H9 (cell line): ENCODE data around the gene C16orf74. TPM values are rescaled to one million over a fixed set of nuclear protein-coding genes. Genes with fewer than 3 reads are reported as not detected.

Source experiments
- DNase-seq: peaks from one replicate; pipeline ENCODE4 v3.0.0-alpha.2; 2017
- H2AFZ ChIP-seq: one replicate; pipeline ENCODE4 v1.6.1; 2013; ENCODE audit warnings: mild to moderate bottlenecking, low read length, control low read depth, moderate library complexity
- H2AK5ac ChIP-seq: 2 replicates; pipeline ENCODE4 v1.6.1; 2013; ENCODE audit warnings: low read length, control low read depth, mixed read lengths; ENCODE audit not compliant: insufficient read length
- H2BK120ac ChIP-seq: one replicate; pipeline ENCODE4 v1.6.1; 2013; ENCODE audit warnings: low read depth, mild to moderate bottlenecking, low read length, control low read depth, inconsistent platforms; ENCODE audit not compliant: poor library complexity, severe bottlenecking
- H2BK12ac ChIP-seq: 2 replicates; pipeline ENCODE4 v1.6.1; 2013; ENCODE audit warnings: low read length, control low read depth, mixed read lengths, low read depth; ENCODE audit not compliant: insufficient read length
- H2BK15ac ChIP-seq: 2 replicates; pipeline ENCODE4 v1.6.1; 2013; ENCODE audit warnings: low read depth, low read length, control low read depth
- H2BK20ac ChIP-seq: one replicate; pipeline ENCODE4 v1.6.1; 2013; ENCODE audit warnings: low read depth, mild to moderate bottlenecking, low read length, control low read depth, inconsistent platforms; ENCODE audit not compliant: poor library complexity, severe bottlenecking
- H2BK5ac ChIP-seq: 2 replicates; pipeline ENCODE4 v1.6.1; 2013; ENCODE audit warnings: low read length, control low read depth, mixed read lengths; ENCODE audit not compliant: insufficient read length
- H3K14ac ChIP-seq: 2 replicates; pipeline ENCODE4 v1.6.1; 2013; ENCODE audit warnings: low read length, control low read depth; ENCODE audit not compliant: insufficient read depth
- H3K18ac ChIP-seq: 2 replicates; pipeline ENCODE4 v1.6.1; 2013; ENCODE audit warnings: low read depth, mild to moderate bottlenecking, mixed read lengths, low read length, control low read depth; ENCODE audit not compliant: insufficient read length
- H3K23ac ChIP-seq: 2 replicates; pipeline ENCODE4 v1.6.1; 2013; ENCODE audit warnings: low read length, control low read depth, mixed read lengths, low read depth; ENCODE audit not compliant: insufficient read length
- H3K23me2 ChIP-seq: 2 replicates; pipeline ENCODE4 v1.6.1; 2013; ENCODE audit warnings: low read depth, mild to moderate bottlenecking, mixed read lengths, low read length, control low read depth; ENCODE audit not compliant: insufficient read length, poor library complexity, severe bottlenecking
- H3K27ac ChIP-seq: 2 replicates; pipeline ENCODE4 v1.5.1; 2013; ENCODE audit warnings: low read length, control low read depth, mixed read lengths, low read depth; ENCODE audit not compliant: insufficient read length
- H3K27me3 ChIP-seq: 2 replicates; pipeline ENCODE4 v1.6.1; 2013; ENCODE audit warnings: low read length, control low read depth, inconsistent platforms; ENCODE audit not compliant: insufficient read depth
- H3K4ac ChIP-seq: 2 replicates; pipeline ENCODE4 v1.6.1; 2013; ENCODE audit warnings: low read depth, mild to moderate bottlenecking, control low read depth, inconsistent platforms, low read length, moderate library complexity
- H3K4me1 ChIP-seq: 2 replicates; pipeline ENCODE4 v1.6.1; 2013; ENCODE audit warnings: low read length, control low read depth, inconsistent platforms; ENCODE audit not compliant: insufficient read depth
- H3K4me2 ChIP-seq: 2 replicates; pipeline ENCODE4 v1.6.1; 2013; ENCODE audit warnings: low read length, control low read depth, mixed read lengths; ENCODE audit not compliant: insufficient read length, insufficient read depth
- H3K56ac ChIP-seq: 2 replicates; pipeline ENCODE4 v1.6.1; 2013; ENCODE audit warnings: low read depth, mild to moderate bottlenecking, mixed read lengths, low read length, control low read depth; ENCODE audit not compliant: insufficient read length
- H3K79me1 ChIP-seq: 2 replicates; pipeline ENCODE4 v1.6.1; 2013; ENCODE audit warnings: low read depth, mild to moderate bottlenecking, moderate library complexity, low read length, control low read depth, inconsistent platforms; ENCODE audit not compliant: insufficient read depth, poor library complexity, severe bottlenecking
- H3K79me2 ChIP-seq: 2 replicates; pipeline ENCODE4 v1.6.1; 2013; ENCODE audit warnings: low read length, control low read depth, inconsistent platforms; ENCODE audit not compliant: insufficient read depth
- H3K9ac ChIP-seq: 2 replicates; pipeline ENCODE4 v1.6.1; 2013; ENCODE audit warnings: low read length, control low read depth, mixed read lengths; ENCODE audit not compliant: insufficient read length; ENCODE audit errors: extremely low read depth
- H3K9me3 ChIP-seq: one replicate; pipeline ENCODE4 v1.6.1; 2013; ENCODE audit warnings: low read depth, low read length, inconsistent platforms; ENCODE audit not compliant: control insufficient read depth
- H3T11ph ChIP-seq: one replicate; pipeline ENCODE4 v1.6.1; 2013; ENCODE audit warnings: mild to moderate bottlenecking, low read length, control low read depth, inconsistent platforms
- H4K20me1 ChIP-seq: one replicate; pipeline ENCODE4 v1.6.1; 2013; ENCODE audit not compliant: control insufficient read depth, insufficient read length, insufficient read depth
- H4K5ac ChIP-seq: 2 replicates; pipeline ENCODE4 v1.6.1; 2013; ENCODE audit warnings: low read depth, mild to moderate bottlenecking, mixed read lengths, low read length, control low read depth; ENCODE audit not compliant: insufficient read length
- H4K8ac ChIP-seq: replicated peaks from 2 replicates; pipeline ENCODE4 v1.6.1; 2013; ENCODE audit warnings: low read length, control low read depth, mixed read lengths, low read depth; ENCODE audit not compliant: insufficient read length
- H4K91ac ChIP-seq: 2 replicates; pipeline ENCODE4 v1.6.1; 2013; ENCODE audit warnings: low read depth, mild to moderate bottlenecking, moderate library complexity, mixed read lengths, low read length, control low read depth; ENCODE audit not compliant: insufficient read length
- H3K27ac Mint-ChIP-seq, 3 experiments: 2 replicates in 2 of 3; 3 replicates in 1 of 3; pipeline ENCODE4 v1.8.0; 2020 to 2021; ENCODE audit warnings: mixed read lengths in 3 of 3, mild to moderate bottlenecking in 1 of 3, moderate library complexity in 1 of 3
- H3K27me3 Mint-ChIP-seq: 2 replicates; pipeline ENCODE4 v1.8.0; 2021; ENCODE audit warnings: low read depth, mild to moderate bottlenecking, moderate library complexity, mixed read lengths
- H3K36me3 Mint-ChIP-seq, 3 experiments: 2 replicates in 2 of 3; 3 replicates in 1 of 3; pipeline ENCODE4 v1.8.0; 2020 to 2021; ENCODE audit warnings: low read depth in 3 of 3, mixed read lengths in 3 of 3; ENCODE audit not compliant: insufficient read depth in 1 of 3
- H3K4me1 Mint-ChIP-seq, 2 experiments: 2 replicates each; pipeline ENCODE4 v1.8.0; 2020; ENCODE audit warnings: mixed read lengths in 2 of 2
- H3K4me3 Mint-ChIP-seq, 2 experiments: 2 replicates in 1 of 2; 3 replicates in 1 of 2; pipeline ENCODE4 v1.8.0; 2020 to 2021; ENCODE audit warnings: mild to moderate bottlenecking in 2 of 2, mixed read lengths in 2 of 2, moderate library complexity in 1 of 2
- H3K9me3 Mint-ChIP-seq, 2 experiments: 2 replicates in 1 of 2; 3 replicates in 1 of 2; pipeline ENCODE4 v1.8.0; 2020; ENCODE audit warnings: mild to moderate bottlenecking in 2 of 2, mixed read lengths in 2 of 2, moderate library complexity in 1 of 2
- WGBS: extraction: QIAGEN DNeasy Blood & Tissue Kit; methylation state at CpG from one replicate; pipeline ENCODE4 v1.1.7; 2013; ENCODE audit warnings: missing lambda C conversion rate, low lambda C conversion rate, mixed read lengths; ENCODE audit not compliant: insufficient read length; ENCODE audit errors: extremely low coverage; 5-methylcytosine and 5-hydroxymethylcytosine counted together
- total RNA-seq: library from RNA; stranded (reverse); gene quantifications from 2 replicates; pipeline ENCODE4 v1.2.1, GENCODE V29; 2021
- TF ChIP-seq, protein P1 (sequence below): fragments of 200-600 bp; sonication (generic); conservative IDR thresholded peaks from 3 replicates; pipeline ENCODE4 v1.8.0; 2021; ENCODE audit warnings: antibody characterized with exemption, mild to moderate bottlenecking

The C16orf74 gene
- total RNA-seq, 1 experiment from 2014 or later: 5.6 TPM

DNA sequence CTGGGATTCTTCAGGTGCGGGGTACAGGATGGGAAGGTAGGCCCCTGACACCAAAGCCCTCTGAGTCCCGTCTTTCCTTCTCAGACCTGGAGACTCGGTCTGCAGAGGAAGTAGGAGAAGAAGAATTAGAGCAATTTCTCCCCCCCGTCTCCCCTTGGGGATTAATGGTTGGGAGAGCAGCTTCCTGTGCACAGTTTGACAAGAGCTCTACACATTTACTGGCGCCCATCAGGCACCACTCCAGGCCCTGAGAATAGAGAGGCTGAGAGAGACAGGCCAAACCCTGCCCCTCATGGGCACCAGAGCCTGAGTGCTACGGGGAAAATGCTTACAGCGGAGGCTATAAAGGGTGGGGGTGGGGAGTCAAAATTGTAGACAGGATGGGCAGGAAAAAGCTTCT lies 3.5 kb upstream of the C16orf74 start:
- H3K27me3 Mint-ChIP-seq: peaks cover 37% of the 10 kb centered on the region
- no peak overlapping the region for H3K9ac ChIP-seq

More for the DNA sequence above, 3.5 kb upstream of the C16orf74 start:
- Histone ChIP-seq H3K79me1 (no peaks in the 10 kb centered on the region), H4K5ac (no peak overlapping the region), H3K27ac (no peak overlapping the region), H2BK15ac (no peak overlapping the region), H3K4ac (no peak overlapping the region), H3K23me2 (peaks cover 8% of the 10 kb centered on the region), H3K4me2 (no peak overlapping the region), H2BK12ac (no peak overlapping the region), H2AFZ (no peak overlapping the region), H3K14ac (0 out of 2 replicates have a peak overlapping the region, but pooled peaks have one; percentile 15), H4K20me1 (no peaks in the 10 kb centered on the region), H3K9me3 (no peaks in the 10 kb centered on the region), H2BK120ac (no peak overlapping the region), H2BK20ac (no peak overlapping the region), H3K23ac (no peak overlapping the region), H2AK5ac (no peak overlapping the region), H3K18ac (no peak overlapping the region), H3K27me3 (no peaks in the 10 kb centered on the region; the same call in 1 of the 2 replicates), H4K8ac (no peak overlapping the region), H3K56ac (no peak overlapping the region), H2BK5ac (no peak overlapping the region), H3T11ph (no peak overlapping the region), H4K91ac (no peak overlapping the region), H3K4me1 (no peaks in the 10 kb centered on the region; the same call in 1 of the 2 replicates), H3K79me2 (no peaks in the 10 kb centered on the region)
- H3K36me3 Mint-ChIP-seq: no peaks in the 10 kb centered on the region
- no peak for DNase-seq
- no peak overlapping the region for H3K27ac Mint-ChIP-seq
- H3K4me1 Mint-ChIP-seq: peaks cover 32 to 41% of the 10 kb centered on the region in 2 experiments
- WGBS: no CpG with 5 or more reads among the region's 7 CpGs
- no peak overlapping the region for H3K4me3 Mint-ChIP-seq
- H3K9me3 Mint-ChIP-seq: no peaks in the 10 kb centered on the region
- TF ChIP-seq, protein P1, sequence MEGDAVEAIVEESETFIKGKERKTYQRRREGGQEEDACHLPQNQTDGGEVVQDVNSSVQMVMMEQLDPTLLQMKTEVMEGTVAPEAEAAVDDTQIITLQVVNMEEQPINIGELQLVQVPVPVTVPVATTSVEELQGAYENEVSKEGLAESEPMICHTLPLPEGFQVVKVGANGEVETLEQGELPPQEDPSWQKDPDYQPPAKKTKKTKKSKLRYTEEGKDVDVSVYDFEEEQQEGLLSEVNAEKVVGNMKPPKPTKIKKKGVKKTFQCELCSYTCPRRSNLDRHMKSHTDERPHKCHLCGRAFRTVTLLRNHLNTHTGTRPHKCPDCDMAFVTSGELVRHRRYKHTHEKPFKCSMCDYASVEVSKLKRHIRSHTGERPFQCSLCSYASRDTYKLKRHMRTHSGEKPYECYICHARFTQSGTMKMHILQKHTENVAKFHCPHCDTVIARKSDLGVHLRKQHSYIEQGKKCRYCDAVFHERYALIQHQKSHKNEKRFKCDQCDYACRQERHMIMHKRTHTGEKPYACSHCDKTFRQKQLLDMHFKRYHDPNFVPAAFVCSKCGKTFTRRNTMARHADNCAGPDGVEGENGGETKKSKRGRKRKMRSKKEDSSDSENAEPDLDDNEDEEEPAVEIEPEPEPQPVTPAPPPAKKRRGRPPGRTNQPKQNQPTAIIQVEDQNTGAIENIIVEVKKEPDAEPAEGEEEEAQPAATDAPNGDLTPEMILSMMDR: no peak
